Calu3 (cell line): ENCODE results near the gene ZNF205. TPM values are rescaled to one million over a fixed set of nuclear protein-coding genes. Genes with fewer than 3 reads are reported as not detected.

Experiments used
- BruUV-seq: library from RNA; stranded (reverse); fragments of 400-500 nt; replicated peaks from 2 replicates; lab custom pipeline; 2021; lab: Mats Ljungman, UMichigan
- CTCF ChIA-PET: fragments of 300-600 bp; sonication (Branson Sonifier 250); formaldehyde crosslinking; loops from one replicate; lab custom pipeline; 2022; ENCODE audit warnings: antibody characterized with exemption; lab: Charles Lee
- DNase-seq: peaks from one replicate; pipeline ENCODE4 v3.0.0; 2022
- H3K27ac Mint-ChIP-seq: one replicate; pipeline ENCODE4 v1.8.0; 2022; ENCODE audit warnings: mixed read lengths; ENCODE audit not compliant: unreplicated experiment
- H3K27me3 Mint-ChIP-seq: one replicate; pipeline ENCODE4 v1.8.0; 2022; ENCODE audit warnings: mixed read lengths; ENCODE audit not compliant: unreplicated experiment
- H3K36me3 Mint-ChIP-seq: one replicate; pipeline ENCODE4 v1.8.0; 2022; ENCODE audit warnings: mild to moderate bottlenecking, moderate library complexity, mixed read lengths; ENCODE audit not compliant: insufficient read depth, unreplicated experiment
- H3K4me1 Mint-ChIP-seq: one replicate; pipeline ENCODE4 v1.8.0; 2022; ENCODE audit warnings: mild to moderate bottlenecking, low read depth, mixed read lengths; ENCODE audit not compliant: unreplicated experiment
- H3K4me3 Mint-ChIP-seq: one replicate; pipeline ENCODE4 v1.8.0; 2022; ENCODE audit warnings: mild to moderate bottlenecking, low read depth, moderate library complexity, mixed read lengths; ENCODE audit not compliant: unreplicated experiment
- H3K9me3 Mint-ChIP-seq: one replicate; pipeline ENCODE4 v1.8.0; 2022; ENCODE audit warnings: low read depth, mixed read lengths; ENCODE audit not compliant: unreplicated experiment
- intact Hi-C: fragments of 100-400 bp; cut with micrococcal nuclease; formaldehyde crosslinking; loops from one replicate; pipeline ENCODE4 v1.10.0; 2022; ENCODE audit not compliant: unreplicated experiment
- total RNA-seq: library from RNA; stranded (reverse); gene quantifications from 2 replicates; pipeline ENCODE4 v1.2.3, GENCODE V29; 2022
- TF ChIP-seq, protein P1 (sequence below): fragments of 200-600 bp; IDR thresholded peaks from one replicate; pipeline ENCODE4 v1.8.0; 2022; ENCODE audit warnings: antibody characterized with exemption; ENCODE audit not compliant: unreplicated experiment

The ZNF205 gene
- total RNA-seq, 1 experiment from 2014 or later = 17.2 TPM

DNA sequence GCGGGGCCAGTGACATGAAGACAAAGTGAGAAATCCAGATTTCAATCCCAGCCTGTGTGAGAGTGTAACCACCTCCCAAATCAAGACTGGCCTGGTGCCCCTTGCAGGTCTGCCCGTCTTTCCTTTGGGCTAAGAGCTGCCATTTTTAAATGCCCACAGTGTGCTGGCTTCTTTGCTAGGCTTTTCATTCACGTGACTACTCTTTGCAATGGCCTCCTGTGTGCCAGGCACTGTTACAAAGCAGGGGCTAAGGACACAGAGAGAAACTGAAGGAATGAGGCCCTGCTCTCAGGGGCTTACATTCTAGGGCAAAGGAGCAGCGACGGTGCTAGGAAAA is 13.0 kb upstream of the ZNF205 start:
- intact Hi-C loops = no loop called here
- Mint-ChIP-seq H3K9me3 (no peaks in the 10 kb centered on the region), H3K27ac (no peak overlapping the region), H3K27me3 (peaks cover 30% of the 10 kb centered on the region), H3K4me1 (peaks cover 30% of the 10 kb centered on the region), H3K36me3 (peaks cover 23% of the 10 kb centered on the region), H3K4me3 (no peak overlapping the region)
- DNase-seq = no peak
- TF ChIP-seq, protein P1, sequence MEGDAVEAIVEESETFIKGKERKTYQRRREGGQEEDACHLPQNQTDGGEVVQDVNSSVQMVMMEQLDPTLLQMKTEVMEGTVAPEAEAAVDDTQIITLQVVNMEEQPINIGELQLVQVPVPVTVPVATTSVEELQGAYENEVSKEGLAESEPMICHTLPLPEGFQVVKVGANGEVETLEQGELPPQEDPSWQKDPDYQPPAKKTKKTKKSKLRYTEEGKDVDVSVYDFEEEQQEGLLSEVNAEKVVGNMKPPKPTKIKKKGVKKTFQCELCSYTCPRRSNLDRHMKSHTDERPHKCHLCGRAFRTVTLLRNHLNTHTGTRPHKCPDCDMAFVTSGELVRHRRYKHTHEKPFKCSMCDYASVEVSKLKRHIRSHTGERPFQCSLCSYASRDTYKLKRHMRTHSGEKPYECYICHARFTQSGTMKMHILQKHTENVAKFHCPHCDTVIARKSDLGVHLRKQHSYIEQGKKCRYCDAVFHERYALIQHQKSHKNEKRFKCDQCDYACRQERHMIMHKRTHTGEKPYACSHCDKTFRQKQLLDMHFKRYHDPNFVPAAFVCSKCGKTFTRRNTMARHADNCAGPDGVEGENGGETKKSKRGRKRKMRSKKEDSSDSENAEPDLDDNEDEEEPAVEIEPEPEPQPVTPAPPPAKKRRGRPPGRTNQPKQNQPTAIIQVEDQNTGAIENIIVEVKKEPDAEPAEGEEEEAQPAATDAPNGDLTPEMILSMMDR = no peak
- CTCF ChIA-PET = no interaction called here
- BruUV-seq = no TSS peak

DNA sequence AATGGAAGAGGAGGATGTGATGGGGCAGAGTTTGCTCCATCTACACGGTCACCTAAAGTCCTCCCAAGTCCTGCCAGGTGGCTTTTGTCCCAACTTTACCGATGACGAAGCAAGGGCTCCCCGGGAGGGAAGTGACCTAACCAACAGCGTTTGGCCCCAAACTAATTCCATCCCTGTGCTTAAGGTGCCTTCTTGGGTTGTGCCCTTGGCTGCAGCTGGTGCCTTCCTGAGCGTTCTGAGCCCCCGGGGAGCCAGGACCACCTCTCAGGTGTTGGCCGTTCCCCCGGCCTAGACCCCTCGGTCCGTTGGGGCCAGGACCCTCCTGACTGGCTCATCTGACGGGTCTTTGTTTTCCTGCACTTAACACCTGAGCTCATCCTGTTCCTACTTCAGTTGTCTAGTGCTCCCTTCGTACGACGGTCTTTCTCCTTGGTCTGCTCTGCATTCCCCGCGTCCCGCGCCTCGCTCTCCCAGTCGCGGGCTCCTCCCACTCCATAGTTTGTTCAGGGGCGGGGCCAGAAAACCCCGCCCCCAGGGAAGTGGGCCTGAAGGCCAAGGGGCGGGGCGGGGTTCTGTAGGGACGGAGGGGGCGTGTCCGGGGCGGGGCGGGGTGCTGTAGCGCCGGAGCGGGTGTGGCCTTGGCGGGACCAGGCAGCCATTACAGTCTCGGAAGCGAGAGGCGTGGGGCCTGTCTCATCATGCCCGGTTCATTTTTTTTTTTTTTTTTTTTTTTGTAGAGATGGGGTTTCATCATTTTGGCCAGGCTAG is 12.5 kb upstream of the ZNF205 start:
- TF ChIP-seq, protein P1 = no peak
- peak overlapping the region; percentile 53 for H3K27ac Mint-ChIP-seq
- H3K4me3 Mint-ChIP-seq = peak overlapping the region; percentile 70
- peak; percentile 93 for DNase-seq
- intact Hi-C loops = no loop called here
- H3K4me1 Mint-ChIP-seq = peaks cover 30% of the 10 kb centered on the region
- H3K27me3 Mint-ChIP-seq = peaks cover 30% of the 10 kb centered on the region
- peaks cover 23% of the 10 kb centered on the region for H3K36me3 Mint-ChIP-seq
- CTCF ChIA-PET = interaction anchor here (0.6 kb wide), 1 partner anchor 443 kb away, joined by 4 read pairs; no protein-coding TSS in a partner anchor
- BruUV-seq = no TSS peak
- no peaks in the 10 kb centered on the region for H3K9me3 Mint-ChIP-seq

DNA sequence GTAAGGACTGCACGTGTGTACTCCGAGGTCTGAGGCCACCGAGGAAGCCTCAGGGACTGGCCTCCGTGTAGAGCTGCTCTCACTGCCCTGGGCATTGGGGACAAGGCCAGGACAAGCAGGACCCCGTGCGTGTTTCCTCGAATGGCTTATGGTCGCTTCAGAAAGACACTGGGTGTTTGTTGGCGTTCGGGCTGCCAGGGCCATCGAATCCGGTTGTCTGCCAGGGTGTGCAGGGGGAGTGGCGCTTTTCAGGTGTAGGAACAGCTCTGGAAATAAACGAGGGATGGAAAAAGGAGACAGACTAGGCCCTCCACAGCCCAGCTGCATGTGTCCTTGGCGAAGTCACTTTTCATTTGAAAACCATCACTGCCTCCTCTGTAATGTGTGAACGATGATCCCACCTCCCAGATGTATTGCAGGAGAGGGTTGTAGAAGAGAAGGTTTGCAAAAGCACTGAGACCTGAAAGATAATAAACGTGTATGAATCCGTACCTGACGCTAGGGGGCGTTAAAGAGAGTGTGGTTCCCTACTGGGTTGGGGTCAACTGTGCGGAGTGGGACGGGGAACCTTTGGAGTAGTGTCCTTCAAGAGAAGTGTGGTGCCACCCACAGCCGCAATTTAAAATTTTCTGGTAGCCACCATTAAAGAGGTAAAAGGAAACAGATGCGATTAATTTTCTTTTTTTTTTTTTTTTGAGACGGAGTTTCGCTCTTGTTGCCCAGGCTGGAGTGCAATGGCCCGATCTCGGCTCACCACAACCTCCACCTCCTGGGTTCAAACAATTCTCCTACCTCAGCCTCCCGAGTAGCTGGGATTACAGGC is 11.2 kb upstream of the ZNF205 start:
- CTCF ChIA-PET = no interaction called here
- H3K4me1 Mint-ChIP-seq = peaks cover 30% of the 10 kb centered on the region
- no TSS peak for BruUV-seq
- peak; percentile 38 for DNase-seq
- H3K27ac Mint-ChIP-seq = no peak overlapping the region
- H3K36me3 Mint-ChIP-seq = peaks cover 30% of the 10 kb centered on the region
- peak overlapping the region; percentile 70 for H3K4me3 Mint-ChIP-seq
- TF ChIP-seq, protein P1 = peak; percentile 76
- intact Hi-C loops = no loop called here
- H3K27me3 Mint-ChIP-seq = peaks cover 30% of the 10 kb centered on the region
- no peaks in the 10 kb centered on the region for H3K9me3 Mint-ChIP-seq

DNA sequence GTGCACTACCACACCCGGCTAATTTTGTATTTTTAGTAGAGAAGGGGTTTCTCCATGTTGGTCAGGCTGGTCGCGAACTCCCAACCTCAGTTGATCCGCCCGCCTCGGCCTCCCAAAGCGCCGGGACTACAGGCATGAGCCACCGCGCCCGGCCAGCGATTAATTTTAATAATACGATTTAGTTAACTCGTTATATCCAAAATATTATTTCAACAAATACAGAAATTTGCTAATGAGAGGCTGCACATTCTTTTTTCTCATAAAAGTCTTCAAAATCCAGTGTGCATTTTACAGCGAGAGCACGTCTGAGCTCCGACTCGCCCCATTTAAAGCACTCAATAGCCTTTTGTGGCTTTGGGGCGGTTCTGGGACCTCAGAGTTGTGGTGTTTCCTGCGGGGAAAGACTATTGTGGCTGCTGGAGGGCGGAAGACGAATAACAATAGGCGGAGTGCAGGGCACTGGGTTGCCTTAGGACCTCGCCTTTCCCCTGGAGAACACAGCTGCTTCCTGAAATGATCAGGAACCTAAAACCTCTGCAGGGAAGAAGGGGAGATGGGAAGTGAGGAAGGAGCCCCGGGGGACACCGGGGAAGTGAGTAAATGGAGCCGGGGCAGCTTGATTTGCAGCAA is 10.4 kb upstream of the ZNF205 start:
- Mint-ChIP-seq H3K27ac (no peak overlapping the region), H3K27me3 (peaks cover 28% of the 10 kb centered on the region), H3K9me3 (no peaks in the 10 kb centered on the region), H3K4me3 (no peak overlapping the region), H3K36me3 (peaks cover 37% of the 10 kb centered on the region), H3K4me1 (peaks cover 31% of the 10 kb centered on the region)
- no TSS peak for BruUV-seq
- DNase-seq = no peak
- TF ChIP-seq, protein P1 = no peak
- CTCF ChIA-PET = no interaction called here
- intact Hi-C loops = no loop called here
